WERI-Rb-1 (cell line): ENCODE results near the gene HLA-DPA1.

Experiments
- DNase-seq: peaks from one replicate; pipeline ENCODE4 v3.0.0-alpha.2; 2020
- H3K27ac ChIP-seq: fragments of 250-450 bp; sonication (Bioruptor Pico); 2 replicates; pipeline ENCODE4 v1.5.1; 2020; ENCODE audit warnings: mild to moderate bottlenecking, moderate library complexity
- H3K27me3 ChIP-seq: fragments of 250-450 bp; sonication (Bioruptor Pico); 2 replicates; pipeline ENCODE4 v1.5.1; 2021; ENCODE audit warnings: mild to moderate bottlenecking, low read depth, moderate library complexity; ENCODE audit not compliant: insufficient read depth, severe bottlenecking
- H3K36me3 ChIP-seq: fragments of 250-450 bp; sonication (Bioruptor Pico); 2 replicates; pipeline ENCODE4 v1.5.1; 2020; ENCODE audit warnings: mild to moderate bottlenecking, moderate library complexity
- H3K4me3 ChIP-seq: 2 replicates; pipeline ENCODE4 v1.5.1; 2011; ENCODE audit warnings: low read depth, mild to moderate bottlenecking, control low read depth, low read length
- H3K9me3 ChIP-seq: fragments of 250-450 bp; sonication (Bioruptor Pico); 2 replicates; pipeline ENCODE4 v1.5.1; 2021; ENCODE audit warnings: mild to moderate bottlenecking, moderate library complexity; ENCODE audit not compliant: severe bottlenecking
- TF ChIP-seq, protein P1 (sequence below): IDR thresholded peaks from 2 replicates; pipeline ENCODE4 v1.5.1; 2011; ENCODE audit warnings: low read depth, mild to moderate bottlenecking, control low read depth, inconsistent platforms, low read length

Gene HLA-DPA1

DNA sequence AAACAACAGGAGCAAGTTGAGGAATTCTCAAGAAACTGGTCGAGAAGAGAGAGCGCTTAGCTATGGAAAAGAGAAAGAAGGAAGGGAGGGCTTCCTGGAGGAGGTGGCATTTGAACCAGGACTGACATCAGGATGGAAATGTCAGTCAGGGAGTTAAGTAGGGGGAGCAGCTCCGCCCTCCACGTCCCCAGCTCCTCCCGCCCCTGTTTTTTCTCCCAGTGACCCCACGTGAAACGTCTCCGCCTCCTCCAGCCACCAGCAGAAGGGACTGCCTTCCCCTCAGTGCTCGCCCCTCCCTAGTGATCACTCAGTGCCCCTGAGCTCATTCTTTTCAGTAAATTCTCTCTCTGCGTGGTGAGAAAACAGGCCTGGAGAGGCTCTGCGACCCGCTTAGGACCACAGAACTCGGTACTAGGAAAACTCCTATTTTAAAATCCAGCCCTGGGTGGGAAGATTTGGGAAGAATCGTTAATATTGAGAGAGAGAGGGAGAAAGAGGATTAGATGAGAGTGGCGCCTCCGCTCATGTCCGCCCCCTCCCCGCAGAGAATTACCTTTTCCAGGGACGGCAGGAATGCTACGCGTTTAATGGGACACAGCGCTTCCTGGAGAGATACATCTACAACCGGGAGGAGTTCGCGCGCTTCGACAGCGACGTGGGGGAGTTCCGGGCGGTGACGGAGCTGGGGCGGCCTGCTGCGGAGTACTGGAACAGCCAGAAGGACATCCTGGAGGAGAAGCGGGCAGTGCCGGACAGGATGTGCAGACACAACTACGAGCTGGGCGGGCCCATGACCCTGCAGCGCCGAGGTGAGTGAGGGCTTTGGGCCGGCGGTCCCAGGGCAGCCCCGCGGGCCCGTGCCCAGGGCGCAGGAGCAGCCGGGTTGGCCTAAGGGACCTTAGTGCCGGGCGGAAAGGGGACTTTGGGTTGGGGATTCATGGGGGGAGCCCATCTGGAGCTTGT, 7.0 kb upstream of the HLA-DPA1 start:
- peak; percentile 98 for DNase-seq
- H3K4me3 ChIP-seq: peak overlapping the region; percentile 78
- no peaks in the 10 kb centered on the region for H3K27me3 ChIP-seq
- peaks cover 7% of the 10 kb centered on the region for H3K36me3 ChIP-seq
- peak overlapping the region; percentile 90 for H3K27ac ChIP-seq
- H3K9me3 ChIP-seq: no peaks in the 10 kb centered on the region
- TF ChIP-seq, protein P1, sequence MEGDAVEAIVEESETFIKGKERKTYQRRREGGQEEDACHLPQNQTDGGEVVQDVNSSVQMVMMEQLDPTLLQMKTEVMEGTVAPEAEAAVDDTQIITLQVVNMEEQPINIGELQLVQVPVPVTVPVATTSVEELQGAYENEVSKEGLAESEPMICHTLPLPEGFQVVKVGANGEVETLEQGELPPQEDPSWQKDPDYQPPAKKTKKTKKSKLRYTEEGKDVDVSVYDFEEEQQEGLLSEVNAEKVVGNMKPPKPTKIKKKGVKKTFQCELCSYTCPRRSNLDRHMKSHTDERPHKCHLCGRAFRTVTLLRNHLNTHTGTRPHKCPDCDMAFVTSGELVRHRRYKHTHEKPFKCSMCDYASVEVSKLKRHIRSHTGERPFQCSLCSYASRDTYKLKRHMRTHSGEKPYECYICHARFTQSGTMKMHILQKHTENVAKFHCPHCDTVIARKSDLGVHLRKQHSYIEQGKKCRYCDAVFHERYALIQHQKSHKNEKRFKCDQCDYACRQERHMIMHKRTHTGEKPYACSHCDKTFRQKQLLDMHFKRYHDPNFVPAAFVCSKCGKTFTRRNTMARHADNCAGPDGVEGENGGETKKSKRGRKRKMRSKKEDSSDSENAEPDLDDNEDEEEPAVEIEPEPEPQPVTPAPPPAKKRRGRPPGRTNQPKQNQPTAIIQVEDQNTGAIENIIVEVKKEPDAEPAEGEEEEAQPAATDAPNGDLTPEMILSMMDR: no peak

GRCh38 chr6:33079580-33079979, 6.1 kb upstream of the HLA-DPA1 start:
- Histone ChIP-seq H3K27ac (no peak overlapping the region), H3K27me3 (no peaks in the 10 kb centered on the region), H3K36me3 (peaks cover 2% of the 10 kb centered on the region; the same call in 1 of the 2 replicates), H3K9me3 (no peaks in the 10 kb centered on the region), H3K4me3 (no peak overlapping the region)
- TF ChIP-seq, protein P1: no peak
- no peak for DNase-seq

DNA sequence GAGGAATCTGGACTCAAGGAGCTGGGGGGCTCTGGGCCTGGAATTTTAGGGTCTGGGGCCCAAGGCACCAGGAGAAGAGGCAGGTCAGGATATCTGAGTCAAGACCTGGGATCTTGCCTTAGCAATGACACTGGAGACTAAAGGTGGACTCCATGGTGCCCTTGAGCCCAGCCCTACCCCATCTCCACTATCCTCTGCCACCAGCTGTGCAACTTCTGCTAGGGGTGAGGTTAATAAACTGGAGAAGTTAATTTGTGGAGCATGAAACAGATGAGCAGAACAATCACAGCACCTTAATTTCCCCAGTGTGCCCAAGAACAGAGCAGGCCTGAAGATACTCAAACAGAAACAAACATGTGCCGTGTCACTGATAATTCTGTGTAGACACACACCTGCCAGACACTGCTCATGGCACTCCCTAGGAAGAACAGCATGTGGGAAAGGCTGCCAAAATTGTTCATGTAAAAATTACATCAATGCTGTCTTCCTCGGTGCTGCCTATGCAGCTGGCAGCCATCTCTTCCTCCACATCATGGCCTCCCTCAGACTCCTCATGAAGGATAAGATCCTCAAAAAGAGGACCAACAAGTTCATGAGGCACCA, 5.6 kb upstream of the HLA-DPA1 start:
- peaks cover 2% of the 10 kb centered on the region; the same call in 1 of the 2 replicates for H3K36me3 ChIP-seq
- H3K27me3 ChIP-seq: no peaks in the 10 kb centered on the region
- DNase-seq: no peak
- no peak overlapping the region for H3K4me3 ChIP-seq
- no peaks in the 10 kb centered on the region for H3K9me3 ChIP-seq
- TF ChIP-seq, protein P1: no peak
- no peak overlapping the region for H3K27ac ChIP-seq

DNA sequence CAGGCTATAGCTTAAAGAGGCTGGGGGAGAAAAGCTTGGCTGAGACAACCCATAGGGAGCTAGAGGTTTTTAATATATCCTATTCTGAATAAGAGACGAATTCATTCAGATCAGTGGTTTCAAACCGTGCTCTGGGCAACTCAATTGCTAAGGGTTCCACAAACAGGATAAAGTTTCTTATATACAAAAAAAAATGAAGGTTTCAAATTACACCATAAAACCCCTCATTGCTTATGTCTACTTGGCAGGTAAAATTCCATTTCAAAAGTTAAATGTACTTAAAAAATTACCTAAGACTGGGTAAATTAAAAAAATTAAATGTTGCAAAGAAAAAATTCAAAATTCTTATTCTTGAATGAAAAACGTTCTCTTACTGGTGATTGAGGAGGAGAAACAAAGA, 5.0 kb upstream of the HLA-DPA1 start:
- TF ChIP-seq, protein P1: no peak
- H3K36me3 ChIP-seq: peaks cover 2% of the 10 kb centered on the region; the same call in 1 of the 2 replicates
- no peak overlapping the region for H3K27ac ChIP-seq
- H3K4me3 ChIP-seq: no peak overlapping the region
- H3K9me3 ChIP-seq: no peaks in the 10 kb centered on the region
- no peak for DNase-seq
- H3K27me3 ChIP-seq: no peaks in the 10 kb centered on the region

GRCh38 chr6:33077908-33078307, 4.5 kb upstream of the HLA-DPA1 start:
- Histone ChIP-seq H3K4me3 (no peak overlapping the region), H3K27ac (no peak overlapping the region), H3K36me3 (no peaks in the 10 kb centered on the region), H3K9me3 (no peaks in the 10 kb centered on the region), H3K27me3 (no peaks in the 10 kb centered on the region)
- no peak for DNase-seq
- TF ChIP-seq, protein P1: no peak
